Measurements from ENCODE around the gene ZNF148. TPM values are rescaled to one million over a fixed set of nuclear protein-coding genes. Genes with fewer than 3 reads are reported as not detected.

Gene ZNF148
- total and polyA plus RNA-seq, 8 donors = 2.1 to 31.2 (median 17.1) TPM

DNA sequence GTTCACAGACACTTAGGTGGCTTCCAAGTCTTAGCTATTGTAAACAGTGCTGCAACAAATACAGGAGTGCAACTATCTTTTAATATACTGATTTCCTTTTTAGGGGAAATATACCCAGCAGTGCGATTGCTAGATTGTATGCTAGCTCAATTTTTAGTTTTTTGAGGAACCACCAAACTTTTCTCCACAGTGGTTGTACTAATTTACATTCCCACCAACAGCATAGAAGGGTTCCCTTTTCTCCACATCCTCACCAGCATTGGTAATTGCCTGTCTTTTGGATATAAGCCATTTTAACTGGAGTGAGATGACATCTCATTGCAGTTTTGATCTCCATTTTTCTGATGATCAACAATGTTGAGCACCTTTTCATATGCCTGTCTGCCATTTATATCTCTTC, 58.9 kb downstream of the ZNF148 start:
- TF ChIP-seq, protein P1, sequence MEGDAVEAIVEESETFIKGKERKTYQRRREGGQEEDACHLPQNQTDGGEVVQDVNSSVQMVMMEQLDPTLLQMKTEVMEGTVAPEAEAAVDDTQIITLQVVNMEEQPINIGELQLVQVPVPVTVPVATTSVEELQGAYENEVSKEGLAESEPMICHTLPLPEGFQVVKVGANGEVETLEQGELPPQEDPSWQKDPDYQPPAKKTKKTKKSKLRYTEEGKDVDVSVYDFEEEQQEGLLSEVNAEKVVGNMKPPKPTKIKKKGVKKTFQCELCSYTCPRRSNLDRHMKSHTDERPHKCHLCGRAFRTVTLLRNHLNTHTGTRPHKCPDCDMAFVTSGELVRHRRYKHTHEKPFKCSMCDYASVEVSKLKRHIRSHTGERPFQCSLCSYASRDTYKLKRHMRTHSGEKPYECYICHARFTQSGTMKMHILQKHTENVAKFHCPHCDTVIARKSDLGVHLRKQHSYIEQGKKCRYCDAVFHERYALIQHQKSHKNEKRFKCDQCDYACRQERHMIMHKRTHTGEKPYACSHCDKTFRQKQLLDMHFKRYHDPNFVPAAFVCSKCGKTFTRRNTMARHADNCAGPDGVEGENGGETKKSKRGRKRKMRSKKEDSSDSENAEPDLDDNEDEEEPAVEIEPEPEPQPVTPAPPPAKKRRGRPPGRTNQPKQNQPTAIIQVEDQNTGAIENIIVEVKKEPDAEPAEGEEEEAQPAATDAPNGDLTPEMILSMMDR (IDR thresholded peaks at IDR 0.05) = no peak
- Histone ChIP-seq H3K27ac (no peak overlapping the region), H3K27me3 (no peaks in the 10 kb centered on the region), H3K9me3 (no peaks in the 10 kb centered on the region), H3K4me1 (peaks cover 0 to 5% (median 0%) of the 10 kb centered on the region in 3 donors), H3K4me3 (no peak overlapping the region), H3K36me3 (no peaks in the 10 kb centered on the region)
- 97 to 100% methylated on average over 1 of the region's 1 CpG for WGBS, 2 donors
- intact Hi-C loops (cut with DNase I) = no loop called here
- FAIRE-seq (no peak), ATAC-seq (no peak), DNase-seq (no peak)

DNA sequence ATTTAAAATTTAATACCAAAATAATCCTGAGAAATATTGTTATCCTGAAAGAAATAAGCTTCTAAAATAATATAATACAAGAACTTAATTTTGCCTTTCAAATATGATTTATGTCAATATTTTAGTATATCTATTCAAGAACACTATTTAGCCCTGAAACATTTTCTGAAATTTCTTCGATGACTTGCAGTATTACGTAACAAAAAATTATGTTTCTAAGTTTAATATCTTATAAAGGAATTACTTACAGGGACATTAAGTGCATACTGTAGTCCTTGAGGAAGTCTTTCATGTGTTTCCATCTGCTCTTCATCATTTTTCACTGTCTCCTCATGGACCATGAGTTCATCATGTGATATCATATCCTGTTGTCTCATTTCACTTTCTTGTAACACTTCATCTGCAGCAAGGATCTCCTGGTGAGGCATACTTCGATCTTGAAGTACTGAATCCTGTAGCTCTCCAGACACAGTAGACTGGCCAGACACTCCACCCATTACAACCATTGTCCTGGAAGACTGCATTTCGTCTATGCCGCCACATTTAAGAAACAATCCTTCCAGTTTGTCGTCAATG, 62.0 kb downstream of the ZNF148 start:
- intact Hi-C loops (cut with DNase I) = no loop called here
- WGBS, 2 donors = 95 to 97% methylated on average over 6 of the region's 6 CpGs
- peaks cover 0 to 1% (median 0%) of the 10 kb centered on the region in 3 donors for H3K4me1 ChIP-seq
- H3K9me3 ChIP-seq = no peaks in the 10 kb centered on the region
- H3K4me3 ChIP-seq = no peak overlapping the region
- no peaks in the 10 kb centered on the region for H3K27me3 ChIP-seq
- TF ChIP-seq, protein P1 (IDR thresholded peaks at IDR 0.05) = no peak
- DNase-seq (no peak), ATAC-seq (no peak), FAIRE-seq (peak; percentile 13)
- no peak overlapping the region for H3K27ac ChIP-seq
- H3K36me3 ChIP-seq = no peaks in the 10 kb centered on the region

DNA sequence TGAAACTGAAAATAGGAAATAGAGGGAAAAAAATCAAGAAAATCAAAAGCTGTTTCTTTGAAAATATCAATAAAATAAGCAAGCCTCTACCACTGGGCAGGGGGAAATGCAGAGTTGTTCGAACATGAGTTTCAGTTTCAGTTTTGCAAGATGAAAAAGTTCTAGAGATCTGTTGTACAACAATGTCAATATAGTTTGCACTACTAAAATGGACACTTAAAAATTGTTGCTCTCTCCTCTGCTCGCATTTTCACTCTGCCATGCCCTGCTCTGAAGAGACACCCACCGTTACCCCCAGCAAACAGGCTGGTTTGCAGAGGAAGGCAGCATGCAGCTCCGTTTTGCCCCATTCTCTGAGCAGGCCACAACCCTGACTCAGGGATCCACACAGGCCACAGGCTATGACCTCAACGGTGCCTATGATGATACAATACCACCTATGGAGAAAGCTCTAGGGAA, 64.5 kb downstream of the ZNF148 start:
- FAIRE-seq (no peak), ATAC-seq (peak in 3 of 4 donors; percentile 41 to 77 (median 64)), DNase-seq (no peak)
- Histone ChIP-seq H3K9me3 (no peaks in the 10 kb centered on the region), H3K4me1 (no peaks in the 10 kb centered on the region), H3K4me3 (no peak overlapping the region), H3K27ac (no peak overlapping the region), H3K36me3 (no peaks in the 10 kb centered on the region), H3K27me3 (no peaks in the 10 kb centered on the region)
- WGBS, 2 donors = 78 to 87% methylated on average over 5 of the region's 5 CpGs
- intact Hi-C loops (cut with DNase I) = no loop called here
- TF ChIP-seq, protein P1 (IDR thresholded peaks at IDR 0.05) = no peak

DNA sequence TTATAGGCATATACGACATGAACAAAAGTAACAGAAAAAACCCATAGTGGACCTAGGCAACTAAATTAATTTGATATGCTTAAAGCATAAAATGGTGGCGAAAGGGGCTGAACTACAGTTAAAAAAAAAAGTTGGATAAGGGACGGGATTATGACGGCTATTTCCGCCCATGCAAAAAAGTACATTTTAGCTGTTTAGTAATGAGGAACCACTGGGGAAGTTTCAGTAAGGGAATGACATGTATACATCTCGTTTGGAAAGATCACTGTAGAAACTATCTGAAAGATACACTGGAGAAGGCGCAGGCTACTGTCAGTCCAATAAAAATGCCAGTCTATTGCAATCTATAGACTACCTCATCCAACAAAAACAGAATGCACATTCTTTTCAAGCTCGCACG, 65.6 kb downstream of the ZNF148 start:
- FAIRE-seq (no peak), ATAC-seq (no peak), DNase-seq (no peak)
- Histone ChIP-seq H3K4me1 (peaks cover 0 to 8% (median 0%) of the 10 kb centered on the region in 3 donors), H3K4me3 (no peak overlapping the region), H3K27me3 (no peaks in the 10 kb centered on the region), H3K9me3 (no peaks in the 10 kb centered on the region), H3K36me3 (no peaks in the 10 kb centered on the region), H3K27ac (no peak overlapping the region)
- 84 to 86% methylated on average over 9 of the region's 9 CpGs for WGBS, 2 donors
- TF ChIP-seq, protein P1 (IDR thresholded peaks at IDR 0.05) = no peak
- intact Hi-C loops (cut with DNase I) = no loop called here

DNA sequence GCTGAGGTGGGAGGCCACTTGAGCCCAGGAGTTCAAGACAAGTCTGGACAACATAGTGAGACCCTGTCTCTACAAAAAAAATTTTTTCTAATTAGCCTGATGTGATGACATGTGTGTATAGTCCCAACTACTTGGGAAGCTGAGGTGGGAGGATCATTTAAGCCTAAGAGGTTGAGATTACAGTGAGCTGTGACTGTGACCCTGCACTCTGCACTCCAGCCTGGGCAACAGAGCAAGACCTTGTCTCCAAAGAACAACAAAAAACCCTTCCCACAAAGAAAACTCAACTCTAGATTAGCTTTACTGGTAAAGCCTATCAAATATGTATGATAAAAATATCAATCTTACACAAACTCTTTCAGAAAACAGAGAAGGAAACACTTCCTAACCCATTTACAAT, 68.5 kb downstream of the ZNF148 start:
- no peaks in the 10 kb centered on the region for H3K9me3 ChIP-seq
- intact Hi-C loops (cut with DNase I) = no loop called here
- peaks cover 0 to 8% (median 0%) of the 10 kb centered on the region in 3 donors for H3K4me1 ChIP-seq
- TF ChIP-seq, protein P1 (IDR thresholded peaks at IDR 0.05) = no peak
- no peaks in the 10 kb centered on the region for H3K27me3 ChIP-seq
- no peak for DNase-seq
- no peaks in the 10 kb centered on the region for H3K36me3 ChIP-seq
- no peak for ATAC-seq
- no peak overlapping the region for H3K4me3 ChIP-seq
- no peak overlapping the region for H3K27ac ChIP-seq
- no peak for FAIRE-seq

Measured in pancreas (tissue), 10 donors.